CD14-positive monocyte (primary cell): ENCODE data around the gene NUPR2. TPM values are rescaled to one million over a fixed set of nuclear protein-coding genes. Genes with fewer than 3 reads are reported as not detected.
A peak's percentile ranks its signal among the peaks of the same experiment; 100 is the strongest.
"Not testable (repeated sequence)": the region's sequence is repeated elsewhere in the genome, so short reads cannot be mapped to it uniquely, and the experiment has no call there.

Experiments used
- DNase-seq, 3 donors: peaks; one replicate each; pipeline ENCODE4 v3.0.0-alpha.2; 2011 to 2022
- H2AFZ ChIP-seq: 2 replicates; pipeline ENCODE4 v1.6.0; 2012; ENCODE audit warnings: mild to moderate bottlenecking, low read depth, low read length, inconsistent platforms; ENCODE audit not compliant: insufficient read depth, poor library complexity, severe bottlenecking
- H3K27ac ChIP-seq, 2 donors: 1 replicate in 1 of 2; 2 replicates in 1 of 2; pipeline ENCODE4 v1.5.1; 2012 to 2013; ENCODE audit warnings: low read length in 2 of 2, control low read depth in 1 of 2, inconsistent platforms in 1 of 2, low read depth in 1 of 2, mild to moderate bottlenecking in 1 of 2
- H3K27me3 ChIP-seq, 2 donors: one replicate each; pipeline versions ENCODE4 v1.6.0 to v1.6.1; 2011 to 2013; ENCODE audit warnings: low read length in 2 of 2; ENCODE audit not compliant: control insufficient read depth in 2 of 2, insufficient read depth in 2 of 2
- H3K36me3 ChIP-seq, 2 donors: replicated peaks in 1 of 2; 1 replicate in 1 of 2; 2 replicates in 1 of 2; pipeline versions ENCODE4 v1.5.1 to v1.6.1; 2012 to 2013; ENCODE audit warnings: low read length in 2 of 2, control low read depth in 1 of 2, inconsistent platforms in 1 of 2, mild to moderate bottlenecking in 1 of 2; ENCODE audit not compliant: insufficient read depth in 2 of 2, control insufficient read depth in 1 of 2
- H3K4me1 ChIP-seq, 2 donors: 1 replicate in 1 of 2; 2 replicates in 1 of 2; pipeline versions ENCODE4 v1.5.1 to v1.6.1; 2012 to 2013; ENCODE audit warnings: low read length in 2 of 2, control low read depth in 1 of 2, inconsistent platforms in 1 of 2, mild to moderate bottlenecking in 1 of 2, moderate library complexity in 1 of 2; ENCODE audit not compliant: insufficient read depth in 2 of 2, control insufficient read depth in 1 of 2
- H3K4me2 ChIP-seq: replicated peaks from 2 replicates; pipeline ENCODE3; 2012; ENCODE audit warnings: low read length, moderate library complexity, mild to moderate bottlenecking; ENCODE audit not compliant: poor library complexity, severe bottlenecking; ENCODE audit errors: extremely low read depth
- H3K4me3 ChIP-seq, 3 experiments: fragments of 200-600 bp in 1 of 3; sonication (generic) in 1 of 3; replicated peaks in 1 of 3; 1 replicate in 2 of 3; 2 replicates in 1 of 3; pipeline ENCODE4 v1.5.1; 2011 to 2013; ENCODE audit warnings: low read length in 3 of 3, mild to moderate bottlenecking in 3 of 3, control low read depth in 2 of 3, low read depth in 2 of 3, inconsistent platforms in 1 of 3, moderate library complexity in 1 of 3
- H3K79me2 ChIP-seq: 2 replicates; pipeline ENCODE4 v1.6.0; 2012; ENCODE audit warnings: mild to moderate bottlenecking, control low read depth, inconsistent platforms, low read length, moderate library complexity; ENCODE audit not compliant: insufficient read depth
- H3K9ac ChIP-seq: 2 replicates; pipeline ENCODE4 v1.6.0; 2017; ENCODE audit warnings: low read length, mild to moderate bottlenecking; ENCODE audit not compliant: insufficient read depth, poor library complexity, severe bottlenecking
- H3K9me3 ChIP-seq, 2 donors: replicated peaks in 1 of 2; 1 replicate in 1 of 2; 2 replicates in 1 of 2; pipeline versions ENCODE4 v1.5.1 to v1.6.1; 2012 to 2013; ENCODE audit warnings: low read length in 2 of 2, control low read depth in 1 of 2; ENCODE audit not compliant: control insufficient read depth in 1 of 2, insufficient read depth in 1 of 2
- H4K20me1 ChIP-seq: 2 replicates; pipeline ENCODE4 v1.6.0; 2012; ENCODE audit warnings: mild to moderate bottlenecking, low read length, control low read depth, moderate library complexity; ENCODE audit not compliant: insufficient read depth
- H3K27ac Mint-ChIP-seq, 7 donors: one replicate each; pipeline ENCODE4 v1.8.0; 2020; ENCODE audit warnings: mild to moderate bottlenecking in 7 of 7, mixed read lengths in 7 of 7, moderate library complexity in 6 of 7, inconsistent platforms in 2 of 7
- H3K27me3 Mint-ChIP-seq, 3 donors: one replicate each; pipeline ENCODE4 v1.8.0; 2021 to 2022; ENCODE audit warnings: low read depth in 3 of 3, mild to moderate bottlenecking in 3 of 3, mixed read lengths in 3 of 3, moderate library complexity in 3 of 3, inconsistent platforms in 1 of 3
- H3K36me3 Mint-ChIP-seq, 2 donors: one replicate each; pipeline ENCODE4 v1.8.0; 2020; ENCODE audit warnings: mixed read lengths in 2 of 2, inconsistent platforms in 1 of 2, mild to moderate bottlenecking in 1 of 2
- H3K4me1 Mint-ChIP-seq: one replicate; pipeline ENCODE4 v1.8.0; 2020; ENCODE audit warnings: mild to moderate bottlenecking, mixed read lengths
- H3K4me3 Mint-ChIP-seq, 2 donors: one replicate each; pipeline ENCODE4 v1.8.0; 2020; ENCODE audit warnings: mild to moderate bottlenecking in 2 of 2, mixed read lengths in 2 of 2, moderate library complexity in 1 of 2
- H3K9me3 Mint-ChIP-seq, 7 donors: one replicate each; pipeline ENCODE4 v1.8.0; 2020 to 2022; ENCODE audit warnings: mixed read lengths in 7 of 7, mild to moderate bottlenecking in 6 of 7, moderate library complexity in 6 of 7, inconsistent platforms in 2 of 7
- WGBS: methylation state at CpG from one replicate; pipeline ENCODE4 v1.1.5; 2013; ENCODE audit warnings: missing lambda C conversion rate; ENCODE audit not compliant: insufficient coverage; 5-methylcytosine and 5-hydroxymethylcytosine counted together
- intact Hi-C, 2 donors: fragments of 100-400 bp; cut with micrococcal nuclease; formaldehyde crosslinking; loops; one replicate each; pipeline versions ENCODE4 v1.15.0 to v1.15.1; 2023
- polyA plus RNA-seq, 3 donors: library from polyadenylated mRNA; depleted of rRNA in 1 of 3; unstranded in 2 of 3; stranded (reverse) in 1 of 3; fragments of 300-500 nt in 2 of 3; fragments of >200 nt in 1 of 3; fragmentation: Illumina TruSeq in 2 of 3; gene quantifications; 1 replicate in 2 of 3; 2 replicates in 1 of 3; pipeline ENCODE4 v1.2.3, GENCODE V29; 2012 to 2021
- TF ChIP-seq, protein P1 (sequence below): fragments of 200-600 bp; IDR thresholded peaks from one replicate; pipeline ENCODE4 v1.8.0; 2022; ENCODE audit warnings: antibody characterized with exemption, mild to moderate bottlenecking

The NUPR2 gene
- polyA plus RNA-seq, 3 donors: not detected

GRCh38 chr7:56124981-56125380 lies 8.8 kb upstream of the NUPR2 start:
- H3K9me3 Mint-ChIP-seq: peaks cover 0 to 23% (median 17%) of the 10 kb centered on the region in 7 donors
- WGBS: 97% methylated on average over 5 of the region's 6 CpGs
- no peak overlapping the region for H3K4me2 ChIP-seq
- H3K27me3 ChIP-seq: no peaks in the 10 kb centered on the region
- TF ChIP-seq, protein P1, sequence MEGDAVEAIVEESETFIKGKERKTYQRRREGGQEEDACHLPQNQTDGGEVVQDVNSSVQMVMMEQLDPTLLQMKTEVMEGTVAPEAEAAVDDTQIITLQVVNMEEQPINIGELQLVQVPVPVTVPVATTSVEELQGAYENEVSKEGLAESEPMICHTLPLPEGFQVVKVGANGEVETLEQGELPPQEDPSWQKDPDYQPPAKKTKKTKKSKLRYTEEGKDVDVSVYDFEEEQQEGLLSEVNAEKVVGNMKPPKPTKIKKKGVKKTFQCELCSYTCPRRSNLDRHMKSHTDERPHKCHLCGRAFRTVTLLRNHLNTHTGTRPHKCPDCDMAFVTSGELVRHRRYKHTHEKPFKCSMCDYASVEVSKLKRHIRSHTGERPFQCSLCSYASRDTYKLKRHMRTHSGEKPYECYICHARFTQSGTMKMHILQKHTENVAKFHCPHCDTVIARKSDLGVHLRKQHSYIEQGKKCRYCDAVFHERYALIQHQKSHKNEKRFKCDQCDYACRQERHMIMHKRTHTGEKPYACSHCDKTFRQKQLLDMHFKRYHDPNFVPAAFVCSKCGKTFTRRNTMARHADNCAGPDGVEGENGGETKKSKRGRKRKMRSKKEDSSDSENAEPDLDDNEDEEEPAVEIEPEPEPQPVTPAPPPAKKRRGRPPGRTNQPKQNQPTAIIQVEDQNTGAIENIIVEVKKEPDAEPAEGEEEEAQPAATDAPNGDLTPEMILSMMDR: no peak
- no peak overlapping the region for H3K27ac ChIP-seq
- H3K9me3 ChIP-seq: no peaks in the 10 kb centered on the region
- no peak overlapping the region for H2AFZ ChIP-seq
- H3K27ac Mint-ChIP-seq: no peak overlapping the region
- no peaks in the 10 kb centered on the region for H3K79me2 ChIP-seq
- no peaks in the 10 kb centered on the region for H3K4me1 ChIP-seq
- H4K20me1 ChIP-seq: no peaks in the 10 kb centered on the region
- H3K9ac ChIP-seq: no peak overlapping the region
- peaks cover 0 to 3% (median 2%) of the 10 kb centered on the region in 3 donors for H3K27me3 Mint-ChIP-seq
- no peaks in the 10 kb centered on the region for H3K4me1 Mint-ChIP-seq
- no peak for DNase-seq
- no peaks in the 10 kb centered on the region for H3K36me3 ChIP-seq
- no peak overlapping the region for H3K4me3 ChIP-seq
- no peak overlapping the region for H3K4me3 Mint-ChIP-seq
- no peaks in the 10 kb centered on the region for H3K36me3 Mint-ChIP-seq
- intact Hi-C loops: no loop called here

DNA sequence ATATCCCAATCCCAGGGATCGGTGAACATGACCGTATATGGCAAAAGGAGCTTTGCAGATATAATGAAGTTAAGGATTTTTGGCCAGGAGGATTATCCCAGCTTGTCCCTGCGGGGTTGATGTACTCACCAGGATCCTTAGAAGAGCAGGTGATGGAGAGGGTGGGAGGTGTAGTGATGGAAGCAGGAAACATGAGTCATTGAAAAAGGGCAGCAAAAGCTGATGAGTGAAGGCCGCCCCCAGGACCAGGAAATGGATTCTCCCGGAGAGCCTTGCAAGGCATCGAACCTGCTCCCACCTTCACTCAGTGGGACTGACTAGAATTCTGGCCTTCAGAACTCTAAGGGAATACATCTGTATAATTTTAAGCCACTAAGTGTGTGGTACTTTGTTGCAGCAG lies 5.2 kb upstream of the NUPR2 start:
- H3K4me1 ChIP-seq: no peaks in the 10 kb centered on the region
- no peak overlapping the region for H3K9ac ChIP-seq
- H3K79me2 ChIP-seq: no peaks in the 10 kb centered on the region
- Mint-ChIP-seq H3K27ac (no peak overlapping the region), H3K9me3 (peaks cover 0 to 27% (median 17%) of the 10 kb centered on the region in 7 donors), H3K36me3 (no peaks in the 10 kb centered on the region), H3K4me3 (no peak overlapping the region), H3K27me3 (peaks cover 9 to 18% (median 17%) of the 10 kb centered on the region in 3 donors), H3K4me1 (no peaks in the 10 kb centered on the region)
- H3K4me2 ChIP-seq: no peak overlapping the region
- H3K9me3 ChIP-seq: peaks cover 1 to 8% of the 10 kb centered on the region in 2 donors
- 100% methylated on average over 3 of the region's 6 CpGs for WGBS
- H3K4me3 ChIP-seq: no peak overlapping the region
- H3K36me3 ChIP-seq: no peaks in the 10 kb centered on the region
- H3K27me3 ChIP-seq: peaks cover 0 to 15% of the 10 kb centered on the region in 2 donors
- DNase-seq: no peak
- TF ChIP-seq, protein P1: no peak
- no peak overlapping the region for H3K27ac ChIP-seq
- H2AFZ ChIP-seq: no peak overlapping the region
- intact Hi-C loops: no loop called here
- no peaks in the 10 kb centered on the region for H4K20me1 ChIP-seq

DNA sequence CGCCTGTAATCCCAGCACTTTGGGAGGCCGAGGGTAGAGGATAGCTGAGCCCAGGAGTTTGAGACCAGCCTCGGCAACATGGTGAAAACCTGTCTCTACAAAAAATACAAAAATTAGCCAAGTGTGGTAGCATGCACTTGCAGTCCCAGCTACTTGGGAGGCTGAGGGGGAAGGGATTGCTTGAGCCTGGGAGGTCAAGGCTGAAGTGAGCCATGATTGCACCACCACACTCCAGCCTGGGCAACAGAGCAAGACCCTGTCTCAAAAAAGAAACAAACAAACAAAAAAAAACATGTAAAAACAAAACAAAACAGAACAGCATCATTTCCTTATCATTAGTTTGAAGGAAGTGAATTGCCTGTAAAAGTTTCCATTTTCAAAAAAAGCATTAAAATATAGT lies 4.0 kb downstream of the NUPR2 start:
- H3K9ac ChIP-seq, H3K4me3 Mint-ChIP-seq, H3K4me1 Mint-ChIP-seq, intact Hi-C loops, H3K79me2 ChIP-seq, H4K20me1 ChIP-seq, H3K27ac ChIP-seq, H3K4me1 ChIP-seq, H3K4me2 ChIP-seq, H3K4me3 ChIP-seq, H3K36me3 Mint-ChIP-seq, H2AFZ ChIP-seq, H3K36me3 ChIP-seq, DNase-seq: not testable (repeated sequence)
- 93% methylated on average over 2 of the region's 3 CpGs for WGBS
- Histone ChIP-seq H3K27me3 (peaks cover 5 to 22% of the 10 kb centered on the region in 2 donors), H3K9me3 (peaks cover 11 to 12% of the 10 kb centered on the region in 2 donors)
- Mint-ChIP-seq H3K9me3 (peaks cover 11 to 31% (median 28%) of the 10 kb centered on the region in 7 donors), H3K27me3 (peaks cover 23 to 32% (median 31%) of the 10 kb centered on the region in 3 donors), H3K27ac (peak overlapping the region in 1 of 7 donors; percentile 27)
